ENCODE measurements around the gene INSM1.

DNA sequence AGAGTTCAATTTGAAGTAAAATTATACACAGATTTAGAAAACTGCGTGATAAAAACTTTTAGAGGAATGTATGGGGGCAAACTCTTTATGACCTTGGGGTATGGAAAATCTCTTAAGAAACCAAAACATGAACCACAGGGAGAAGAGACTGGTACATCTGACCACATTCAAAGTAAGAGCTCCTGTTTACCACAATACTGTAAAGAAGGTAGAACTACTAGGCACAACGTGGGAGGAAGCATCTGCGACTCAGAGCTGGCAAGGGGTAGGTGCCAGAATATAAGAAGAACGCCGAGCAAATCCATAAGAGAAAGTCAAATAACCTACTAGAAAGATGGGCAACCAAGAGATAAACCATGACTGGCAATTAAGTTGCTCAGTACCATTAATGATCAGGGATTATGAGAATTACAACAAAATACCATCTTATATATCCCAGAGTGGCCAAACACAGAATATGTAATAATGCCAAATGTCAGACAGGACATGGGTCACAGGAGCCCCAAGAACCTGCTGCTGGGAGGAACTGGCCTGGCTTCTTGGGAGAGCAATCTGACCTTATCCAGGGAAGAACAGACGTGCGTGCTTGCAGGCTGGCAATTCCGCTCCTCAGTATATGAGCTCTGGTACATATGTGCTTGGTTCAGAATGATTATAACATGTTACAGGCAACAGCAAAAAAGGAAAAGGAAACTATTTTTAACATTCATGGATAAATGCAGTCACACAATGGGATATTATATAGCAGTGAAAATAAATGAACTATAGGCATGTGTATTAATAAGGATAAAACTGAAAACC lies 50.2 kb downstream of the INSM1 start:
- no peak for TF ChIP-seq CREB1 (IDR thresholded peaks at IDR 0.05; ENCODE audit: low read depth)
- no peak for TF ChIP-seq CTCF (IDR thresholded peaks at IDR 0.05 in 2 of 3, conservative IDR thresholded peaks at IDR 0.05 in 1 of 3; ENCODE audit: control insufficient read depth in 2 of 3, extremely low read depth in 1 of 3, insufficient read depth in 1 of 3, low read depth in 3 of 3, low read length in 3 of 3)
- TF ChIP-seq EED (IDR thresholded peaks at IDR 0.05; ENCODE audit: low read depth), result no peak
- no peak for TF ChIP-seq NFYB (IDR thresholded peaks at IDR 0.05; ENCODE audit: insufficient read depth, low read depth, low read length)
- TF ChIP-seq E4F1 (IDR thresholded peaks at IDR 0.05; ENCODE audit: borderline replicate concordance, partially characterized antibody), result no peak
- TF ChIP-seq POLR2A (IDR thresholded peaks at IDR 0.05; ENCODE audit: low read depth, low read length), result no peak
- TF ChIP-seq SREBF1 (IDR thresholded peaks at IDR 0.05; ENCODE audit: low read length), result no peak
- no peak for TF ChIP-seq BHLHE40 (IDR thresholded peaks at IDR 0.05; ENCODE audit: borderline replicate concordance in 1 of 2, low read depth in 2 of 2, low read length in 1 of 2)
- TF ChIP-seq ZBED1 (IDR thresholded peaks at IDR 0.05; ENCODE audit: borderline replicate concordance), result no peak
- TF ChIP-seq BCLAF1 (IDR thresholded peaks at IDR 0.05), result no peak
- TF ChIP-seq ESRRA (IDR thresholded peaks at IDR 0.05; ENCODE audit: low read length), result no peak

Data from GM12878 (cell line).